ENCODE data around the gene DCHS1. TPM values are rescaled to one million over a fixed set of nuclear protein-coding genes. Genes with fewer than 3 reads are reported as not detected.

Gene DCHS1
- total and polyA plus RNA-seq, 9 of the 15 experiments (the other 6 are each of a cell fraction or from before 2014, with no cell fraction given), result 0.04 to 0.49 (median 0.14) TPM; not detected in 2

DNA sequence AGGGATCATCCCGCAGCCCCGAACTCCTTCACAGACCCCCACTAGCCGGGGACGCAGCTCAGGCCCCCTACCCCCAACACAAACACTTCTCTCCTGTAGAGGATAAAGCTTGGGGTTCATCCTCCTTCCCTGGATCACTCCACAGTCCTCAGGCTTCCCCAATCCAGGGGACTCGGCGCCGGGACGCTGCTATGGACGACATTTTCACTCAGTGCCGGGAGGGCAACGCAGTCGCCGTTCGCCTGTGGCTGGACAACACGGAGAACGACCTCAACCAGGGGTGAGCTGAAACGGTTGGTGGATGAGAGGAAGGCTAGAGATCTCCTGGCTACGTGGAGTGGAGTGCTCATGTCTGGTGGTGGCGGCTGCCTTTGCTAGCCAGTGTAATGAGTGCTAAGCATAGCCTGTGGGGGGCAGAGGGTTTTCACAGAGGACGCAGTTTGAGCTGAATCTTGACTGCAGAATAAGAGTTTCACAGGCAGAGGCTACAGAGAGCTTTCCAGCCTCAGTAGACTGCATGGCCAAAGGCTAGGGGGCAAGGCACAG is 51.5 kb downstream of the DCHS1 start (continued):
- TF ChIP-seq NBN (IDR thresholded peaks at IDR 0.05; ENCODE audit: low read depth) (peak; percentile 60; the same call in 1 of the 2 replicates), CXXC5 (CRISPR knock-in tag; IDR thresholded peaks at IDR 0.05) (0 out of 2 replicates have a peak, but pooled peaks have one; percentile 9), ZSCAN29 (IDR thresholded peaks at IDR 0.05) (no peak), RBM14 (IDR thresholded peaks at IDR 0.05; ENCODE audit: borderline replicate concordance, insufficient read depth, low read depth, low read length) (no peak), CCNT2 (IDR thresholded peaks at IDR 0.05; ENCODE audit: borderline replicate concordance, extremely low read depth, insufficient read length, low read depth, low read length) (no peak), NCOR1 (IDR thresholded peaks at IDR 0.05) (no peak), NUFIP1 (IDR thresholded peaks at IDR 0.05; ENCODE audit: partially characterized antibody) (no peak), MCM3 (IDR thresholded peaks at IDR 0.05) (no peak), NRF1 (conservative IDR thresholded peaks at IDR 0.05 in 1 of 2, IDR thresholded peaks at IDR 0.05 in 1 of 2) (no peak), CREM (IDR thresholded peaks at IDR 0.05; ENCODE audit: low read depth) (peak; percentile 59; the same call in 1 of the 2 replicates), SIRT6 (IDR thresholded peaks at IDR 0.05; ENCODE audit: low read depth, low read length) (no peak), MEIS2 (IDR thresholded peaks at IDR 0.05; ENCODE audit: partially characterized antibody) (no peak), CHD1 (IDR thresholded peaks at IDR 0.05; ENCODE audit: low read length) (no peak), ARID3B (CRISPR knock-in tag; IDR thresholded peaks at IDR 0.05; ENCODE audit: borderline replicate concordance) (no peak), DMBX1 (CRISPR knock-in tag; IDR thresholded peaks at IDR 0.05; ENCODE audit: borderline replicate concordance) (no peak), POLR2H (tag; IDR thresholded peaks at IDR 0.05; ENCODE audit: low read depth) (no peak), ZNF175 (CRISPR knock-in tag; IDR thresholded peaks at IDR 0.05; ENCODE audit: low read depth) (no peak), IFI16 (CRISPR knock-in tag; IDR thresholded peaks at IDR 0.05) (no peak), MTA3 (IDR thresholded peaks at IDR 0.05; ENCODE audit: borderline replicate concordance) (no peak), RBM25 (IDR thresholded peaks at IDR 0.05; ENCODE audit: low read depth, low read length, severe bottlenecking) (no peak), HMG20B (CRISPR knock-in tag; IDR thresholded peaks at IDR 0.05) (no peak), ZNF311 (CRISPR knock-in tag; IDR thresholded peaks at IDR 0.05) (no peak), ELK1 (CRISPR knock-in tag; IDR thresholded peaks at IDR 0.05) (no peak), NCOA2 (IDR thresholded peaks at IDR 0.05; ENCODE audit: partially characterized antibody in 2 of 2) (no peak), COPS2 (conservative IDR thresholded peaks at IDR 0.05) (no peak), HCFC1 (IDR thresholded peaks at IDR 0.05; ENCODE audit: low read depth, low read length) (no peak; the same call in 1 of the 2 replicates)
- TF ChIP-seq, protein P1, sequence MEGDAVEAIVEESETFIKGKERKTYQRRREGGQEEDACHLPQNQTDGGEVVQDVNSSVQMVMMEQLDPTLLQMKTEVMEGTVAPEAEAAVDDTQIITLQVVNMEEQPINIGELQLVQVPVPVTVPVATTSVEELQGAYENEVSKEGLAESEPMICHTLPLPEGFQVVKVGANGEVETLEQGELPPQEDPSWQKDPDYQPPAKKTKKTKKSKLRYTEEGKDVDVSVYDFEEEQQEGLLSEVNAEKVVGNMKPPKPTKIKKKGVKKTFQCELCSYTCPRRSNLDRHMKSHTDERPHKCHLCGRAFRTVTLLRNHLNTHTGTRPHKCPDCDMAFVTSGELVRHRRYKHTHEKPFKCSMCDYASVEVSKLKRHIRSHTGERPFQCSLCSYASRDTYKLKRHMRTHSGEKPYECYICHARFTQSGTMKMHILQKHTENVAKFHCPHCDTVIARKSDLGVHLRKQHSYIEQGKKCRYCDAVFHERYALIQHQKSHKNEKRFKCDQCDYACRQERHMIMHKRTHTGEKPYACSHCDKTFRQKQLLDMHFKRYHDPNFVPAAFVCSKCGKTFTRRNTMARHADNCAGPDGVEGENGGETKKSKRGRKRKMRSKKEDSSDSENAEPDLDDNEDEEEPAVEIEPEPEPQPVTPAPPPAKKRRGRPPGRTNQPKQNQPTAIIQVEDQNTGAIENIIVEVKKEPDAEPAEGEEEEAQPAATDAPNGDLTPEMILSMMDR (IDR thresholded peaks at IDR 0.05 in 2 of 3, conservative IDR thresholded peaks at IDR 0.05 in 1 of 3; ENCODE audit: insufficient read depth in 2 of 3, low read depth in 1 of 3, low read length in 3 of 3), result peak; percentile 42 to 69 (median 53); a peak in 5 of 6 replicates

All from K562 (cell line).